ENCODE data around the gene KLHL29.

KLHL29 gene

GRCh38 chr2:23585273-23586170 lies 200.5 kb downstream of the KLHL29 start:
- Histone ChIP-seq H3K27me3 (ENCODE audit: insufficient read depth, poor library complexity, severe bottlenecking) (peaks cover 2% of the 10 kb centered on the region), H3K4me3 (replicated peaks; ENCODE audit: insufficient read depth, low read length) (no peak overlapping the region), H3K27ac (replicated peaks) (no peak overlapping the region)
- no peak for TF ChIP-seq REST (IDR thresholded peaks at IDR 0.05; ENCODE audit: insufficient replicate concordance, low read depth)
- TF ChIP-seq GABPA (IDR thresholded peaks at IDR 0.05; ENCODE audit: low read depth), result no peak
- TF ChIP-seq CTCF (IDR thresholded peaks at IDR 0.05; ENCODE audit: insufficient read depth, low read length), result no peak
- no peak for TF ChIP-seq POLR2AphosphoS5 (IDR thresholded peaks at IDR 0.05; ENCODE audit: low read depth)
- no peak for TF ChIP-seq SPI1 (IDR thresholded peaks at IDR 0.05; ENCODE audit: borderline replicate concordance, low read depth)
- no peak for DNase-seq (ENCODE audit: low read depth in 1 of 2, low spot score in 1 of 2)

GRCh38 chr2:23586741-23587306 lies 201.8 kb downstream of the KLHL29 start:
- no peak for TF ChIP-seq REST (IDR thresholded peaks at IDR 0.05; ENCODE audit: insufficient replicate concordance, low read depth)
- no peak for TF ChIP-seq CTCF (IDR thresholded peaks at IDR 0.05; ENCODE audit: insufficient read depth, low read length)
- TF ChIP-seq SPI1 (IDR thresholded peaks at IDR 0.05; ENCODE audit: borderline replicate concordance, low read depth), result no peak
- no peak for TF ChIP-seq GABPA (IDR thresholded peaks at IDR 0.05; ENCODE audit: low read depth)
- TF ChIP-seq POLR2AphosphoS5 (IDR thresholded peaks at IDR 0.05; ENCODE audit: low read depth), result no peak
- no peak for DNase-seq (ENCODE audit: low read depth in 1 of 2, low spot score in 1 of 2)
- H3K27me3 ChIP-seq (ENCODE audit: insufficient read depth, poor library complexity, severe bottlenecking), result peaks cover 2% of the 10 kb centered on the region
- no peak overlapping the region for H3K4me3 ChIP-seq (replicated peaks; ENCODE audit: insufficient read depth, low read length)
- no peak overlapping the region for H3K27ac ChIP-seq (replicated peaks)

- no peak for TF ChIP-seq GABPA (IDR thresholded peaks at IDR 0.05; ENCODE audit: low read depth)
- TF ChIP-seq POLR2AphosphoS5 (IDR thresholded peaks at IDR 0.05; ENCODE audit: low read depth), result no peak
- TF ChIP-seq CTCF (IDR thresholded peaks at IDR 0.05; ENCODE audit: insufficient read depth, low read length), result no peak
- TF ChIP-seq SPI1 (IDR thresholded peaks at IDR 0.05; ENCODE audit: borderline replicate concordance, low read depth), result no peak
- TF ChIP-seq REST (IDR thresholded peaks at IDR 0.05; ENCODE audit: insufficient replicate concordance, low read depth), result no peak
- Histone ChIP-seq H3K27me3 (ENCODE audit: insufficient read depth, poor library complexity, severe bottlenecking) (peaks cover 2% of the 10 kb centered on the region), H3K4me3 (replicated peaks; ENCODE audit: insufficient read depth, low read length) (no peak overlapping the region), H3K27ac (replicated peaks) (no peak overlapping the region)
- DNase-seq (ENCODE audit: low read depth in 1 of 2, low spot score in 1 of 2), result no peak
Observed at GRCh38 chr2:23587341-23587880, 202.4 kb downstream of the KLHL29 start.

Measured in HL-60 (cell line).